GM10266 (cell line): ENCODE results near the gene ATP2A1.
A peak's percentile ranks its signal among the peaks of the same experiment; 100 is the strongest.
"Not testable (repeated sequence)": the region's sequence is repeated elsewhere in the genome, so short reads cannot be mapped to it uniquely, and the experiment has no call there.

Source experiments
- DNase-seq: peaks from one replicate; pipeline ENCODE4 v3.0.0; 2012; ENCODE audit errors: extremely low spot score
- TF ChIP-seq, protein P1 (sequence below): IDR thresholded peaks from 2 replicates; pipeline ENCODE4 v1.5.1; 2012; ENCODE audit warnings: mild to moderate bottlenecking, low read depth; ENCODE audit not compliant: control insufficient read depth, insufficient read depth; ENCODE audit errors: missing control alignments

ATP2A1 gene

DNA sequence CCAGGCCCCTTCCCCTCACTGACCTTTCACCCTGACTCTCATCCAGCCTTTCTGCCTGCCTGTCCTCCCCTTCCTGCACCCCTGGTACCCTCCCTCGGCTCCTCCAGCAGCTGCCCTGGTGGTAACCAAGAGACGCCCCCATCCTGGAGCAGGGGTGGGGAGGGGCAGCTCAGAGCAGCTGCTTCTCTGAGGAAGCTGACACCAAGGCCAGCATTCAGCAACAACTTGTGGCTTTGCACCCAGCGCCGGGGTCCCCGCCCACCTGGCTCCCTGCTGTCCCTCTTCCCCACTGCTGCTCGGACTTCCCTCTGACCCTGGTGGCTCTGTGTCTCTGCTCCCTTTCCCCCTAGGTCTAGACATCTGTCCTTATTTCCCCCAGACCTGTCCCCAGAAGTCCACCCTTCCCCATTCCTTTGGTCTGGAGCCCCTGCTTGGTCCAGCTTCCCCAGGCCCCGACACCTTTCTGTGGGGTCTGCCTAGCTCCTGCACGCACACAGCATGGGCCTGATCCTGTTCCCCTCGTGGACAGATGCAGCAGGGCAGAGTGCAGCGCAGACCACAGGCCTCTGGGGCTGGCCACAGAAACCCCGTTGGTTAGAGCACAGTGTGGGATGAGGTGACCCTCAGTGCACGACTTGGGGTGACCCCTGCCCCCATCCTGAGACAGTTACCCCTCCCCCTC lies 1.2 kb upstream of the ATP2A1 start:
- TF ChIP-seq, protein P1, sequence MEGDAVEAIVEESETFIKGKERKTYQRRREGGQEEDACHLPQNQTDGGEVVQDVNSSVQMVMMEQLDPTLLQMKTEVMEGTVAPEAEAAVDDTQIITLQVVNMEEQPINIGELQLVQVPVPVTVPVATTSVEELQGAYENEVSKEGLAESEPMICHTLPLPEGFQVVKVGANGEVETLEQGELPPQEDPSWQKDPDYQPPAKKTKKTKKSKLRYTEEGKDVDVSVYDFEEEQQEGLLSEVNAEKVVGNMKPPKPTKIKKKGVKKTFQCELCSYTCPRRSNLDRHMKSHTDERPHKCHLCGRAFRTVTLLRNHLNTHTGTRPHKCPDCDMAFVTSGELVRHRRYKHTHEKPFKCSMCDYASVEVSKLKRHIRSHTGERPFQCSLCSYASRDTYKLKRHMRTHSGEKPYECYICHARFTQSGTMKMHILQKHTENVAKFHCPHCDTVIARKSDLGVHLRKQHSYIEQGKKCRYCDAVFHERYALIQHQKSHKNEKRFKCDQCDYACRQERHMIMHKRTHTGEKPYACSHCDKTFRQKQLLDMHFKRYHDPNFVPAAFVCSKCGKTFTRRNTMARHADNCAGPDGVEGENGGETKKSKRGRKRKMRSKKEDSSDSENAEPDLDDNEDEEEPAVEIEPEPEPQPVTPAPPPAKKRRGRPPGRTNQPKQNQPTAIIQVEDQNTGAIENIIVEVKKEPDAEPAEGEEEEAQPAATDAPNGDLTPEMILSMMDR: no peak
- no peak for DNase-seq

DNA sequence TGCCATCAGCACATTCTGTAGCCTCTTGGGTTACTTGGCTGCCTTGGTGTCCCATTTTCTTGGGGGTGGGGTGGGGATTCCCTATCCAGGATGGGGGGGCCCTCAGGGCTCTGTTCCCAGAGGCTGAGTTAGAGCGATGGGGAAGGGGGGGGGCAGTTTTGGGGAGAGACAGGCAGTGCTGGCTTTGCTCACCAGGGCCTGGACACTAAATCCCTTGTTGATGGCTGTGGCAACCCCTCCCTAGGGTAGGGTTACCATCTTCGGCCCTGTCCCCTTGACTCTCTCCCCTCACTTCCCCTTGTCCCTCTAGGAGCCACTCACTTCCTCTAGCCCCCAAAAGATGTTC lies 660 bp upstream of the ATP2A1 start:
- no peak for DNase-seq

DNA sequence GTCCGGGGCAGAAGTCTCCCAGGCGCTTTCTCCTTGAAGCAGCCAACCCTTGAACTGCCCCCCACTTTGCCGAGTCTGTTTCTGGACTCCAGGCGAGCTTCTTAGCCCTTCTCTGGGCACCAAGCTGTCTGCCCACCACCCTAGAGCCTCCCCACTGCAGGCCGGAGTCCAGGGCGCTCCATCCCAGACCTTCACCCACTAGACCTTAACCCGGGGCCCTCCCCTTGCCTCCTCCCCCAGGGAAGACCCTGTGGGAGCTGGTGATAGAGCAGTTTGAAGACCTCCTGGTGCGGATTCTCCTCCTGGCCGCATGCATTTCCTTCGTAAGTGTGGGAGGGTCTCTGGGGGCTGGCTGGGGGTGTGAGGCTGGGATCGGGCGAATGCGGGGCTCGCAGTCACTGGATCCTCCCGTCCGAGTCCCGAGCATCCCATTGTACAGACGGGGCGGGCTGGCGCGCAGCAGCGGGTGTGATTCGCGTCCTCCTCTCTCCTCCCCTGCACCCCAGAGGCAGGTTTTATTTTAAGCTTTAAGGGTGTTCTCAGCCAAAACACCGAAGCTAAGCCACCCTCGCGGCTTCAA lies 1.1 kb downstream of the ATP2A1 start:
- TF ChIP-seq, protein P1: no peak
- no peak for DNase-seq

More for the DNA sequence above, 660 bp upstream of the ATP2A1 start:
- TF ChIP-seq, protein P1: no peak

DNA sequence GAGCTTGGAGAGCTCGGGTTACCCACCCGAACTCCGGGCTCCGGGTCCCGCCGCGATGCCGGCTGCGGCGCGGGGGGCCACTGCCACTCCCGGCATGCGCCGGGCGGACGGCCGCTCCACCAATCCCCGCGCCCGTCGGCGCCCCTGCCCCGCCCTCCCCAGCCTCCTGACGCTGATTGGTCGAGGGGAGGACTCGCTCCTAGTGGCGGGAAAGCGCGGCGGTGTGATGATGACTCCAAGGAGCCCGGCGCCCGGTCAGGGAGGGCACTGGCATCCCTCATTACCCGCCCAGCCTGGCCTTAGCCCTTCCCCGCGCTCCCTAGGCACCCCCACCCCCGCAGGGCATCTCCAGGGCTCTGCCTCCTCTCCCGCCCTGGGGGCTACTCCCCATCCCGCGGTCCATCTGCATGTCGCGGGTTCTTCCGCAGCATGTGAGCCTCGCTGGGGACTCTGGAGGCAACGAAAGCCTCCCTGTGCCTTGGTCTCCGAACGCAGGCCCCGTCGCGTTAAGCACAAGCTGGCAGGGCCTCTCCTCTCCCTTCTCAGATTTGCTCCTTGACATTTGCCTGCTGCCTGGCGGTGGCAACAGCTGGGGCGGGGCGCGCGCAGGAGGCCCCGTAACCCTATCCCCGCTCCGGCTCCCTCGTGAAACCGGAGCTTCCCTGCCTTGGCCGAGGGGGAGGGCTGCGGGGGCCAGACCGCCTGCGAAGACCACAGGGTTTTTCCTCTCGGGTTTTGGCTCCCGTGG lies 1.7 kb downstream of the ATP2A1 start:
- peak; percentile 98 for DNase-seq

DNA sequence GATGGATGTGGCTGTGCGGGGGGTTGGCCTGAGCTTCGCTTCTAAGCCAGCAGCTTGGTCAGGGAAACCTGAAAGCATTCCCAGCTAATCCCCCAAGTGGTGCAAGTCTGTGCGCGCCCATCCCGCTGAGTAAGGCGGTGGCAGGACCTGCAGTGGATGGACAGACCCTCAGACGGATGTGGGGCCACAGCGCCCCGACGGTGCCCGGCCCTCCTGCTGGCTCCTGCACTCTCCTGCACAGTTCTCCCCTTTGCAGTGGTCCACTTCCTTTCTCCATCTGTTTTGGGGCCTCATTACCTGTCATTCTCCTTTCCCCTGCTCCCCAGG lies 2.3 kb downstream of the ATP2A1 start:
- DNase-seq: no peak
- TF ChIP-seq, protein P1: no peak

More for the DNA sequence above, 1.7 kb downstream of the ATP2A1 start:
- TF ChIP-seq, protein P1: no peak

DNA sequence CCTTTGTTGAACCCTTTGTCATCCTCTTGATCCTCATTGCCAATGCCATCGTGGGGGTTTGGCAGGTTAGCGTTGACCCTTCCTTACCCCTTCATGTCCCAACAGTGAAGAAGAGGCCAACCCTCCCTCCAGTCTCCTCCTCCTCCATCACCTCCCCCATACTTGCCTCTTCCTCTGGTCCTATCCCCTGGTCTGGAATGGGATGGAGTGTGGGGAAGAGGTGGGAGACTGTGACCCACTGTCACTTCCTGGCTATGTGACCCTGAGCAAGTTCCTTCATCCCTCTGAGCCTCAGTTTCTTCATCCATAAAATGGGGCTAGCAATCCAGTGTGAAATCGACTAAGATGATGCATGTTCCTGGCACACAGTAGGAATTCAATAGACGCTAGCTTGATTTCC lies 2.7 kb downstream of the ATP2A1 start:
- no peak for DNase-seq
- TF ChIP-seq, protein P1: no peak

DNA sequence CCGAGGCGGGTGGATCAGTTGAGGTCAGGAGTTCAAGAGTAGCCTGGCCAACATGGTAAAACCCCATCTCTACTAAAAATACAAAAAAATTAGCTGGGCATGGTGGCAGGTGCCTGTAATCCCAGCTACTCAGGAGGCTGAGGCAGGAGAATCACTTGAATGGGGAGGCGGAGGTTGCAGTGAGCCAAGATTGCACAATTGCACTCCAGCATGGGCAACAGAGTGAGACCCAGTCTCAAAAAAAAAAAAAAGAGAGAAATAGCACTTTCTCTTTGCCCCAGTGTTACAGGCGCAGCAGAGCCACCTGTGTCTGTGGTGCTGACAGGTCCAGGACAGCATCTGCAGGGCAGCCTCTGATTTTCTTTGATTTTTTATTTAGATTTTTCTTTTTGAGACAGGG lies 3.3 kb downstream of the ATP2A1 start:
- DNase-seq: not testable (repeated sequence)
